ENCODE measurements around the gene PPP1R16B. TPM values are rescaled to one million over a fixed set of nuclear protein-coding genes. Genes with fewer than 3 reads are reported as not detected.

PPP1R16B gene
- total RNA-seq, 1 experiment from 2014 or later, result 0.15 TPM

Small RNA genes within 50 kb of the gene (small RNA-seq; reads per million reads assigned to genes)
- not detected for gene AL023803.1

Other genes starting within 250 kb of the PPP1R16B start
- gene ADIG, start 224.5 kb upstream of the PPP1R16B start, total RNA-seq (2014; rRNA removed; shearing (Covaris generic); ENCODE audit: low replicate concordance), result not detected in 2 replicates
- 1.4 TPM in 1 of 2 replicates, not detected in the other for gene ARHGAP40, start 203.9 kb upstream of the PPP1R16B start, total RNA-seq (2014; rRNA removed; shearing (Covaris generic); ENCODE audit: low replicate concordance)
- not detected in 2 replicates for gene SLC32A1, start 81.2 kb upstream of the PPP1R16B start, total RNA-seq (2014; rRNA removed; shearing (Covaris generic); ENCODE audit: low replicate concordance)
- gene ACTR5, start 57.2 kb upstream of the PPP1R16B start, total RNA-seq (2014; rRNA removed; shearing (Covaris generic); ENCODE audit: low replicate concordance), result 4.5 and 10.6 TPM in 2 replicates
- gene FAM83D, start 120.7 kb downstream of the PPP1R16B start, total RNA-seq (2014; rRNA removed; shearing (Covaris generic); ENCODE audit: low replicate concordance), result 14.4 and 21.8 TPM in 2 replicates
- gene DHX35, start 156.6 kb downstream of the PPP1R16B start, total RNA-seq (2014; rRNA removed; shearing (Covaris generic); ENCODE audit: low replicate concordance), result 14.5 and 19.0 TPM in 2 replicates